ENCODE results near the gene MARK1. TPM values are rescaled to one million over a fixed set of nuclear protein-coding genes. Genes with fewer than 3 reads are reported as not detected.

Gene MARK1
- total and polyA plus RNA-seq, 2 of the 4 experiments (the other 2 are of a cell fraction) = not detected

- no peak overlapping the region for H2AK5ac ChIP-seq (ENCODE audit: low read depth, low read length)
- no peaks in the 10 kb centered on the region for H3K36me3 ChIP-seq (ENCODE audit: control insufficient read depth, insufficient read depth, low read length)
- no peaks in the 10 kb centered on the region for H3K4me1 ChIP-seq (ENCODE audit: control insufficient read depth, insufficient read depth, low read length)
- no peaks in the 10 kb centered on the region; the same call in 1 of the 2 replicates for H3K9me1 ChIP-seq (ENCODE audit: insufficient read depth, low read length)
- H3K4me3 ChIP-seq (ENCODE audit: insufficient read depth, low read depth, low read length) = no peak overlapping the region
- WGBS, 2 experiments (ENCODE audit: extremely low coverage in 2 of 2, insufficient read length in 1 of 2) = 96% methylated on average over 7 of the region's 16 CpGs; no CpG with 5 or more reads in 1 of the 2 experiments
- H4K91ac ChIP-seq (ENCODE audit: insufficient read depth, low read depth, low read length) = no peak overlapping the region
- no peak overlapping the region for H2AFZ ChIP-seq (replicated peaks; ENCODE audit: low read length, poor library complexity)
- DNase-seq = no peak
- H3K56ac ChIP-seq (ENCODE audit: extremely low read depth, insufficient read depth, low read length) = no peak overlapping the region
- H4K20me1 ChIP-seq (ENCODE audit: insufficient read depth, low read length) = no peaks in the 10 kb centered on the region
- H3K9me3 ChIP-seq (ENCODE audit: control insufficient read depth, insufficient read depth, low read length) = no peaks in the 10 kb centered on the region
- H3K9ac ChIP-seq (ENCODE audit: low read depth, low read length) = no peak overlapping the region
- no peaks in the 10 kb centered on the region for H3K79me1 ChIP-seq (ENCODE audit: low read depth in 1 of 2, low read length in 2 of 2)
- ChIA-PET POLR2A (ENCODE audit: unreplicated experiment) (interaction anchor here (0.6 kb wide), 1 partner anchor 62 kb away, joined by 7 read pairs; no protein-coding TSS in a partner anchor), CTCF (interaction anchor here (0.8 kb wide), 1 partner anchor 37 kb away, joined by 3 read pairs; no protein-coding TSS in a partner anchor)
- intact Hi-C loops (cut with micrococcal nuclease) = no loop called here
- H3K23ac ChIP-seq (ENCODE audit: low read depth, low read length) = no peak overlapping the region
- H3K4me2 ChIP-seq (ENCODE audit: low read depth, low read length) = no peak overlapping the region
- H2BK15ac ChIP-seq (ENCODE audit: low read depth, low read length) = no peak overlapping the region
- no TSS peak for BruUV-seq (replicated peaks)
- H2BK120ac ChIP-seq (ENCODE audit: low read depth, low read length) = no peak overlapping the region
- H3K14ac ChIP-seq (replicated peaks; ENCODE audit: low read depth, low read length) = no peak overlapping the region
- no peak overlapping the region for H3K27ac ChIP-seq (ENCODE audit: insufficient read depth, low read length)
- no peak overlapping the region for H2AK9ac ChIP-seq (replicated peaks; ENCODE audit: low read depth, low read length, poor library complexity)
- no peak overlapping the region for H2BK20ac ChIP-seq (ENCODE audit: low read depth, low read length)
- no peak overlapping the region for H4K8ac ChIP-seq (ENCODE audit: low read depth in 2 of 2, low read length in 2 of 2)
- H3K18ac ChIP-seq (ENCODE audit: low read depth, low read length) = no peak overlapping the region
- dilution Hi-C loops (cut with HindIII; ENCODE audit: low sequenced_read_pairs, unreplicated experiment) = no loop called here
- ATAC-seq (ENCODE audit: low read depth) = no peak
- no peak overlapping the region for H3K4ac ChIP-seq (ENCODE audit: low read depth, low read length)
- H2BK5ac ChIP-seq (ENCODE audit: low read depth, low read length, poor library complexity, severe bottlenecking) = no peak overlapping the region
- in situ Hi-C loops (cut with MboI; ENCODE audit: low sequenced_read_pairs) = no loop called here
- peaks cover 24% of the 10 kb centered on the region for H3K27me3 ChIP-seq (ENCODE audit: control insufficient read depth, insufficient read depth, low read length)
- H4K5ac ChIP-seq (ENCODE audit: low read depth, low read length) = no peak overlapping the region
- no peak for TF ChIP-seq NFE2L2 (IDR thresholded peaks at IDR 0.05; ENCODE audit: low read depth, low read length)
- TF ChIP-seq BHLHE40 (IDR thresholded peaks at IDR 0.05; ENCODE audit: low read depth, low read length) = no peak
- TF ChIP-seq MAFK (IDR thresholded peaks at IDR 0.05; ENCODE audit: low read depth, low read length) = no peak
- no peak for TF ChIP-seq CTCF (conservative IDR thresholded peaks at IDR 0.05; ENCODE audit: low read depth, low read length)
- no peak for TF ChIP-seq FOS (IDR thresholded peaks at IDR 0.05; ENCODE audit: low read depth, low read length)
- no peak for TF ChIP-seq MXI1 (IDR thresholded peaks at IDR 0.05; ENCODE audit: borderline replicate concordance, low read depth, low read length)
- TF ChIP-seq SMC3 (IDR thresholded peaks at IDR 0.05; ENCODE audit: low read depth, low read length) = no peak
- TF ChIP-seq MAZ (IDR thresholded peaks at IDR 0.05; ENCODE audit: borderline replicate concordance, low read depth, low read length) = no peak
- no peak for TF ChIP-seq RAD21 (IDR thresholded peaks at IDR 0.05; ENCODE audit: low read length)
Measured at GRCh38 chr1:220696226-220696862, 168.4 kb downstream of the MARK1 start.
